Measurements from ENCODE around the gene LSAMP. TPM values are rescaled to one million over a fixed set of nuclear protein-coding genes. Genes with fewer than 3 reads are reported as not detected.

The LSAMP gene
- total RNA-seq, 1 donor from 2014 or later = not detected

DNA sequence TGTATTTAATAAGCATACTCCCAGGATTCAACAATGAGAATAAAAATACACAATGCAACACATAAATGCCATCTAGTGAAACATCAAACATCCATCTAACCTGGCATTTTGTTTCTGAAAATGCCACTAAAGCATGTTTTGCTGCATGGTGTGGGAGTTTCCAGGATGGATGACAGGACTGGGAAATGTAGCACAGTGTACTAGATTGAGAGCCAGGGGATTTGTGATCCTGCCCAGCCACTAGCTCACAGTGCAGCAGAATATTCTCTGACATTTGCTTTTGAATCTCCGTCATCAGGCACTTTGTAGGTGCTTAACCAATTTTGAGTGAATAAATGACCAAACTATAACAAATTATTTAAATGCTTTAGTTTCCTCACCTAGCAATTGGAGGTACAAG lies 417.1 kb downstream of the LSAMP start:
- intact Hi-C loops (cut with micrococcal nuclease) = no loop called here

DNA sequence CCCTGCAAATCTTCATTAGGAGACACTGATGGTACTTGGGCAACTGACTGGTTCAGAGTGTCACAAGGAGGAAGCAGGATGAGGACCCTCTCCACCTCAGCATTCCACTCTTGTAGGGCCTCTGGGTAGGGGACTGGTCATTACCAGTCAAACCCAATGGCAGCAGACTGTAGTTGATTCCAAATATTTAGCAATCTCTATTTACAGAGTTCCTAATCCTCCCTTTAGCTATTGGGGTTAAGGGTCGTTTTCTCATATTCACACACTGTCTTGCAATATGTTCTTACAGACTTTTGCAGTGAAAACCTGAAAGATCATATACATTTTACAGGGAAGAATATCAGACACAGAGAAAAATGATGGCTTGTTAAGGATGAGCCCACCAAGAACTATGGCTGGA lies 424.3 kb downstream of the LSAMP start:
- intact Hi-C loops (cut with micrococcal nuclease) = no loop called here

- intact Hi-C loops (cut with micrococcal nuclease) = no loop called here
Observed at GRCh38 chr3:116020495-116020894, 424.8 kb downstream of the LSAMP start.

DNA sequence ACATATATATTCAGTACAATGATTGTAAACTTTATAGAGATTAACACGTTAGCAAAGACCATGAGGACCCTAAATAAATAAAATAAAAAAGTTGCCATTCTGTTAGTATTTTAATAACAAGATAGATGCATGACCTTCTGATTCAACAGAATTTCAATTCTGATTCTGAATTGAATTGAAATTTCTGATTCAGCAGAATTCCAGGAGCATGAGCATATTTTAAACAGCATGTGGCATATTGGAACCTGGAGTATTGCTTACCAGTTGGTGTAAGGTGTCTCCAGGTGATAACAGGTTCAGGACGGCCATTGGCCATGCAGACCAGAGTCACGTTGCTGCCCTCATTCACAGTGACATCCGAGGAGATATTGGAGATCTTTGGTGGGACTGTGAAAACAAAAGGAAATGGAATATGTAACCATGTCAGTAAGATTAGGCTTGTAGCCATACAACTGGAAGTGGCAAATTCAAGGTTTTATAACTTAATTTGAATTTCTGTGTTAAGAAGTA lies 426.0 kb downstream of the LSAMP start:
- intact Hi-C loops (cut with micrococcal nuclease) = no loop called here

DNA sequence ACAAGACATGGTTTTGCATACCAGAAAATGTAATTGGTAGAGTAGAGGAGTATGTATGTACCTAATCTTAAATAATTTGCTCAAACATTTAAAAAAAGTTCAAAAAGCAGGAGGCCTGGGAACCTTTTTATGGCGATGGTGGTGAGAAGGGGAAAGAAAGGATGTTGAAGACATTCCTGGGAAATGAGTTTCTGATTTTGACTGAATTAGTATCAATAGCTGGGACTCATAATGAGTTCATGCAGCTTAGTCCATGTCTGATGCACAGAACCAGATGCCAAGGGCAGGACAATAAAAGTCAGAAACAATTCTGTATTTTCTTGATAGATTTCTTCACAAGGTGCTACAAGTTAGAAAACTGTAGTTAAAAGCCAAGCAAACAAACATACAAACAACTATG lies 426.6 kb downstream of the LSAMP start:
- intact Hi-C loops (cut with micrococcal nuclease) = no loop called here

- intact Hi-C loops (cut with micrococcal nuclease) = no loop called here
Observed at GRCh38 chr3:116015931-116016330, 429.4 kb downstream of the LSAMP start.

DNA sequence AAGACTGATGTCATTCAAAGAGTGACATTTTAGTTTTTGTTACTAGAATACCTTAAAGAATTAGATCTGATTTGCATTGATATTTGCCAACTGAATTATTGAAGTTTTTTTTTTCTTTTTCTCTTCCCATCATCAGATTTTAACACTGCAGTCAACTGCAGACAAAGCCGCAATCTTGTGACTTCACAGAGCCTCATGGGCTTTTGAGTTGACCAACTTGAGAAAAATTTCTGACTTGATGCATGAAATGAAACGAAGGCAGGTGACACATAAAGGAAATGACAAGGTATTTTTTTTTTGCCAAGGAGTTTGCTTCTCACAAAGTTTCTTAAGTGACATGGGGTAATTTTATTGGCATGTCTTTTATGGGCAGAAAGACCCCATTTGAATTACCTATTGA lies 438.3 kb downstream of the LSAMP start:
- intact Hi-C loops (cut with micrococcal nuclease) = no loop called here

DNA sequence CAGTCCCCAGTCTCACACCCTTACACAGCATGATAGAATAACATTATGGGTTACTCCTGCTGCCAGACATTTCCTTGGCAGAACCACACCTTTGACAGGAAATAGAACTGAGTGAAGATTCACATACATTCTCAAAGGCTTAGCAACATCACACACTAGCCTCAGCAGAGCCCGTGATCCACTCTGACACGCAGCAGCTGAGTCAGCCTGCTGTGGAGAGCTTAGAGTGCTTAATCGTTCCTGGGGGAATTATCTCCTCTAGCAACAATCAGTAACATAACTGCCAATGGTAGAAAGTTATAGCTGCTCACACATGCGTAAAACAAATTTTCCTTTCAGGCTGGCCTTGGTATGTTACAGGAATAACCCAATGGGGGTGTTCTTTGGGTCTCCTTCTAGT lies 439.9 kb downstream of the LSAMP start:
- intact Hi-C loops (cut with micrococcal nuclease) = no loop called here

DNA sequence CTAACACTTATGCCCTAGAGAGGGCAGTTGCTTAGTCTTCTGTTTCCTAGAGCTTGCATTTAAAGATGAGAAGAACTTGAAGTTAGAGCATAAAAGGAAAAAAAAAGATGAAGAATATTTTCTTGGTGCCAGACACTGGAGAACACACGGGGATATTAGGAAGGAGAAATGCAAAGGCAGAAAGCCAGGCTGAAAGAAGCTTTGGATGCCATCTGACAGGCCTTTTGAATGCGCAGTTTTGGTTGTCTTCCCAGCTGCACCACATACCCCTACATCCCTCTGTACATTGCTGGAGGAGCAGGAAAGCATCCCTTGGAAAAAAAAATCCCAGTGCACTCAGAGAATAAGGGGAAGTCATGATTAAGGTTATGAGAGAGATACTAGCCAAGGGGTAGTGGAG lies 443.1 kb downstream of the LSAMP start:
- intact Hi-C loops (cut with micrococcal nuclease) = no loop called here

GRCh38 chr3:116001151-116001621 lies 444.1 kb downstream of the LSAMP start:
- intact Hi-C loops (cut with micrococcal nuclease) = no loop called here

GRCh38 chr3:116000311-116000710 lies 445.0 kb downstream of the LSAMP start:
- intact Hi-C loops (cut with micrococcal nuclease) = no loop called here

- intact Hi-C loops (cut with micrococcal nuclease) = no loop called here
Observed at GRCh38 chr3:115999613-116000012, 445.7 kb downstream of the LSAMP start.

- intact Hi-C loops (cut with micrococcal nuclease) = no loop called here
Observed at GRCh38 chr3:115999001-115999585, 446.2 kb downstream of the LSAMP start.

- intact Hi-C loops (cut with micrococcal nuclease) = no loop called here
Observed at GRCh38 chr3:115996420-115997108, 448.7 kb downstream of the LSAMP start.

- intact Hi-C loops (cut with micrococcal nuclease) = no loop called here
Observed at GRCh38 chr3:115990669-115991068, 454.6 kb downstream of the LSAMP start.

- intact Hi-C loops (cut with micrococcal nuclease) = no loop called here
Observed at GRCh38 chr3:115989684-115990421, 455.4 kb downstream of the LSAMP start.

GRCh38 chr3:115986555-115987207 lies 458.6 kb downstream of the LSAMP start:
- intact Hi-C loops (cut with micrococcal nuclease) = no loop called here

DNA sequence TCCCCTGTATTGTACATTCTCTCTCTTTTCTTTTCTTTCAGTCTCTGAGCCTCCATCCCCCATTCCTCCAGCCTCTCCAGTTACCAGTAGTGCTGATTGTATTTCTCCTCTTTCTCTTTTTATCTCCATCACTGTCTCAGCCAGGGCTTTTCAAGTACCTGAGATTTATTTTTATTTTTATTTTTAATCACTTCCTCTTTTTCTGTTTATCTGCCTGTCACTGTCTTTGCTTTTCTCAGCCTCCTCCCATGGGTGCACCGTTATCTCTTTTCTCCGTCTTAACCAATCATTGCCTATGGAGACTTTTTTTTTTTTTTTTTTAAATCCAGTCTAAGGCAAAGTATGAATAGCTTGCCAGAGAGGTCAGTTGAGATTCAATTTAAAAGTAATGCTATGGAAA lies 462.7 kb downstream of the LSAMP start:
- intact Hi-C loops (cut with micrococcal nuclease) = no loop called here

- intact Hi-C loops (cut with micrococcal nuclease) = no loop called here
Observed at GRCh38 chr3:115982108-115982507, 463.2 kb downstream of the LSAMP start.

DNA sequence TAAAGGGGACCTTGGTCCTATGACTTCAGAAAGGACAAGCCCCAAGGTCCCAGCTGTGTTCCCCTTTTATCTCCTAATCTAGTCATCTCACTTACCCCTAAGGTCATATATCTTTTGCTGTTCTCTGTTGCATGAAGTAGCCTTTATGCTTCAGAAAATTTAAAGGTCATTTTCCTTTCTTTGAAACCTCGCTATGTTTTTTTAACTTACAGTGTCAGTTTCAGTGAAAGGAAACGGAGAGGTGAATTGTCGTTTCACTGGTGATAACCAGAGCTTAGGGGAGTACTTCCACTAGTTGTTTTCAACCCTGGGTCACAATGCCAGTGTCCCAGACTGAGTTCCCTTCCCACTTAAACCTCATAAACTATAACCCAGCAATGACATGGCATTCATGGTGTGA lies 464.6 kb downstream of the LSAMP start:
- intact Hi-C loops (cut with micrococcal nuclease) = no loop called here

DNA sequence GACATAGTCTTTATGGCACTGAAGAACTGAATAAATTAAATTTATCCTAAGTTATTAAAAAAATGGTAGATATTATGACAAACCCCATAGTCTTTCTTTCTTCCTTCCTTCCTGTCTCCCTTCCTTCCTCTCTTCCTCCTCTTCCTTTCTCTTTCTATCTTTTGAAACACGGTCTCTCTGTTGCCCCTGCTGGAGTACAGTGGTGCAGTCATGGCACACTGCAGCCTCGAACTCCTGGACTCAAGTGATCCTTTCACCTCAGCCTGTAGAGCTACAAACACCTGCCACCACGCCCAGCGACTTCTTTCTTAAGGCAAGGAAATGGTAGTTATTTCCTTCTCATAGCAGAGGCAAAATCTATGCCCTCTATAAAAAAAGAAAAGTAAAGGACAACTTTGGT lies 467.4 kb downstream of the LSAMP start:
- intact Hi-C loops (cut with micrococcal nuclease) = no loop called here

DNA sequence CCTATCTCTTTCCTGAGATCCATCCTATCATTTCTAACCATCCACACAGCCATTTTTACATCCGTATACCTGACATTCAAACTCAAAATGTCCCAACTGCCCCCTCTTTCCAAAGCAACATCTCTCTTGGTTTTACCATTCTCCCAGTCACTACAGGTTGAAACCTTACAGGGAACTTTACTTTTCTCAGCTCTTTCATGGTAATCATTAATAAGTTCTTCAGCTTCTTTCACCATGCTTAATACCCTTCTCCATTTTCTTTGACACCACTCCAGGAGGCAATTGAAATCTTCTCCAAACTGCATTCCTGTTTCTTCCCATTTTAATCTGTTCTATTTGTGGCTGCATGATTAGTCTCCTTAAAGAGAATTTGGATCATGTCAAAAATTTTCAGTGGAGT lies 469.5 kb downstream of the LSAMP start:
- intact Hi-C loops (cut with micrococcal nuclease) = no loop called here

Data from T-helper 2 cell treated with Interferon-gamma antibody and Interleukin-4, amounts not matched to agents 100 ng/mL and 5 ng/mL, for 36 hours (primary cell).